Activated naive CD4-positive, alpha-beta T cell treated with anti-CD3 and anti-CD28 coated beads, Interleukin-2, amount 10 ng/mL, durations not matched to agents 7 days and 5 days (primary cell): ENCODE data around the gene RERE.

Experiments used
- CTCF ChIA-PET: fragments of 350-600 bp; sonication (Branson Sonifier 250); formaldehyde crosslinking; loops from one replicate; lab custom pipeline; 2021; ENCODE audit warnings: antibody characterized with exemption; lab: Charles Lee
- DNase-seq: peaks from one replicate; pipeline ENCODE4 v3.0.0-alpha.2; 2020
- H3K27ac Mint-ChIP-seq: one replicate; pipeline ENCODE4 v1.8.0; 2021; ENCODE audit warnings: mild to moderate bottlenecking, moderate library complexity, mixed read lengths
- H3K27me3 Mint-ChIP-seq: one replicate; pipeline ENCODE4 v1.8.0; 2021; ENCODE audit warnings: mild to moderate bottlenecking, mixed read lengths
- H3K36me3 Mint-ChIP-seq: one replicate; pipeline ENCODE4 v1.8.0; 2021; ENCODE audit warnings: mixed read lengths
- H3K4me1 Mint-ChIP-seq: one replicate; pipeline ENCODE4 v1.8.0; 2021; ENCODE audit warnings: mixed read lengths
- H3K4me3 Mint-ChIP-seq: one replicate; pipeline ENCODE4 v1.8.0; 2021; ENCODE audit warnings: mild to moderate bottlenecking, moderate library complexity, mixed read lengths
- H3K9me3 Mint-ChIP-seq: one replicate; pipeline ENCODE4 v1.8.0; 2021; ENCODE audit warnings: mixed read lengths

The RERE gene

DNA sequence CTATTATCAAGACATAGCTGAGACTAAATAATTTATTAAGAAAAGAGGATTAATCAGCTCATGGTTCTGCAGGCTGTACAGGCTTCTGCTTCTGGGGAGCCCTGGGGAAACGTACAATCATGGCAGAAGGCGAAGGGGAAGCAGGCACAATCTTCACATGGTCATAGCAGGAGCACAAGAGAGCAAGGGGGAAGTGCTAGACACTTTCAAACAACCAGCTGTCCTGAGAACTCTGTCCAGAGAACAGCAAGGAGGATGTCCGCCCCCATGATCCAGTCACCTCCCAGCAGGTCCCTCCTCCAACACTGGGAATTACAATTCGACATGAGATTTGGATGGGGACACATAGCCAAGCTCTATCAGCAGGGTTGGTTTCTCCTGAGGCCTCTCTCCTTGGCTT, 509.8 kb downstream of the RERE start:
- Mint-ChIP-seq H3K27me3 (peaks cover 29% of the 10 kb centered on the region), H3K36me3 (no peaks in the 10 kb centered on the region), H3K27ac (no peak overlapping the region), H3K4me3 (no peak overlapping the region), H3K4me1 (no peaks in the 10 kb centered on the region), H3K9me3 (no peaks in the 10 kb centered on the region)
- CTCF ChIA-PET: no interaction called here
- no peak for DNase-seq

DNA sequence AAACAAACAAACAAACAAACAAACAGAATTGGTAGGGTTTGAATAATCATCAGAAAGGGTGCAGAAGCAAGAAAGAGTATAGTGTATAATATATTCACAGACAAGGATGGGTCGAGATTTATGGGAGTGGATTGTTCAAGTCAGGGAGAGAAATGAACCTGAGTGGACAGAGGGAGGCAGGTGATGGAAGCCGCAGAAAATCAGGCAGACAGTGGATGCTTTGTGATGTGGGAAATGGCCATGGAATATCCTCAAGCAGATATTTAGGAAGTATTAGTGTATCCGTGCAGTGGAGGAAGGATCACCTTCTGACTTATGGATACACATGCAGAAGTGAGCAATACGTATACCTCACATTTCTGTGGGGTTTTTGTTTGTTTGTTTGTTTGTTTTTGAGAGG, 513.6 kb downstream of the RERE start:
- no peaks in the 10 kb centered on the region for H3K9me3 Mint-ChIP-seq
- CTCF ChIA-PET: interaction anchor here (1.1 kb wide), 1 partner anchor 272 kb away, joined by 3 read pairs; no protein-coding TSS in a partner anchor
- DNase-seq: no peak
- no peaks in the 10 kb centered on the region for H3K36me3 Mint-ChIP-seq
- peaks cover 33% of the 10 kb centered on the region for H3K27me3 Mint-ChIP-seq
- no peak overlapping the region for H3K4me3 Mint-ChIP-seq
- H3K4me1 Mint-ChIP-seq: no peaks in the 10 kb centered on the region
- H3K27ac Mint-ChIP-seq: no peak overlapping the region

DNA sequence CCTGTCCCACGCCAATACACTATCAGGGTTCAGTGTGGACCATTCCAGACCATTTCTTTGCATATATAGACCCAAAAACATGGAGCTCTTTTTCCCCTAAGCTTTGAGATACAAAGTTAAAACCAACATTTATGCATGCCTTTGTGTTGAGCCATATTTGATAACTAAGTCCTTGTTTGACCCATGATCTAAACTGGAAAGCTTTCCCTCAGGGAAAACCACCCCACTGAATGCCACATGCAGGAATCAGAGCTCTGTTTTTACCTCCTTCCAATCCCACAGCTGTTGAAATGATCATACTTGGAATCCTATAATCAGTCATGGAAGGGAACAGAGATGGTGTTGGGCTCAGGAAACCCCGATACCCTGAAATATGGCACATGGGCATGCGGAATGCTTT, 514.3 kb downstream of the RERE start:
- no peaks in the 10 kb centered on the region for H3K4me1 Mint-ChIP-seq

More for the DNA sequence above, 514.3 kb downstream of the RERE start:
- DNase-seq: no peak
- no peak overlapping the region for H3K4me3 Mint-ChIP-seq
- H3K9me3 Mint-ChIP-seq: no peaks in the 10 kb centered on the region
- no peaks in the 10 kb centered on the region for H3K36me3 Mint-ChIP-seq
- CTCF ChIA-PET: interaction anchor here (1.1 kb wide), 1 partner anchor 271 kb away, joined by 3 read pairs; no protein-coding TSS in a partner anchor
- H3K27me3 Mint-ChIP-seq: peaks cover 29% of the 10 kb centered on the region
- H3K27ac Mint-ChIP-seq: no peak overlapping the region
